HG03135 (cell line): ENCODE measurements around the gene IFITM10.

Source experiments
- ATAC-seq: cut with Tn5 transposase; IDR thresholded peaks from one replicate; pipeline ENCODE4 v1.9.1; 2021; ENCODE audit warnings: mild to moderate bottlenecking, moderate library complexity; ENCODE audit not compliant: unreplicated experiment

Gene IFITM10

DNA sequence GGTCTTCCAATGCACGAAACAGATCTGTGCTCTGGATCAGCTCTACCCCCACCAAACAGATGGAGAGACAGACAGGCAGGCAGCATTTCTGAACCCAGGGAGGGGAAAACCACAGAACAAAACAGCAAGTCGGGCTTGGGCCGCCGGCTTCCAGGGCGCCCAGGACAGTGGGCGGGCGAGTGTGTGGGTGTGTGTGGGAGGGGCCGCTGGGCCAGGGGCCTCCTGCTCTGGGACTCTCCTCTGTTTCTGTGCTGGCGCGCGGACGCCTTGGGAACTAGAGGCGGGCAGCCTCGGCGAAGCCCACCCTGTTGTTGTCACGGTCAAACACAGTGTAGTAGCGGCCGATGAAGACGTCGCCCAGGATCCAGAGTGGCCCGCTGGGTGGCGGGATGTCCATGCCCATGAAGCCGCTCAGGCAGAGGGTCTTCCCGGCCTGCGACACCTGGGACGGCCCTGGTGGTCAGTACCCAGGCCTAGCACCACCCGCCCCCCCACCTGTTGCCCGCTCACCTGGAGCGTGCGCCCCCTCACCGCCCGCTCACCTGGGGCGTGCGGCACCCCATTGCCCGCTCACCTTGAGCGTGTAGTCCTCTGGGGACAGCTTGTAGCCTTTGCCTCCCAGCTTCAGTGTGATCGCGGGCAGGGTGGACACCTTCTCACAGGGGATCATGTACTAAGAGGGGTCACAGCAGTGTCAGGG is 3.0 kb upstream of the IFITM10 start:
- no peak for ATAC-seq

- ATAC-seq, result no peak
Observed at GRCh38 chr11:1752907-1753228, 2.5 kb upstream of the IFITM10 start.

DNA sequence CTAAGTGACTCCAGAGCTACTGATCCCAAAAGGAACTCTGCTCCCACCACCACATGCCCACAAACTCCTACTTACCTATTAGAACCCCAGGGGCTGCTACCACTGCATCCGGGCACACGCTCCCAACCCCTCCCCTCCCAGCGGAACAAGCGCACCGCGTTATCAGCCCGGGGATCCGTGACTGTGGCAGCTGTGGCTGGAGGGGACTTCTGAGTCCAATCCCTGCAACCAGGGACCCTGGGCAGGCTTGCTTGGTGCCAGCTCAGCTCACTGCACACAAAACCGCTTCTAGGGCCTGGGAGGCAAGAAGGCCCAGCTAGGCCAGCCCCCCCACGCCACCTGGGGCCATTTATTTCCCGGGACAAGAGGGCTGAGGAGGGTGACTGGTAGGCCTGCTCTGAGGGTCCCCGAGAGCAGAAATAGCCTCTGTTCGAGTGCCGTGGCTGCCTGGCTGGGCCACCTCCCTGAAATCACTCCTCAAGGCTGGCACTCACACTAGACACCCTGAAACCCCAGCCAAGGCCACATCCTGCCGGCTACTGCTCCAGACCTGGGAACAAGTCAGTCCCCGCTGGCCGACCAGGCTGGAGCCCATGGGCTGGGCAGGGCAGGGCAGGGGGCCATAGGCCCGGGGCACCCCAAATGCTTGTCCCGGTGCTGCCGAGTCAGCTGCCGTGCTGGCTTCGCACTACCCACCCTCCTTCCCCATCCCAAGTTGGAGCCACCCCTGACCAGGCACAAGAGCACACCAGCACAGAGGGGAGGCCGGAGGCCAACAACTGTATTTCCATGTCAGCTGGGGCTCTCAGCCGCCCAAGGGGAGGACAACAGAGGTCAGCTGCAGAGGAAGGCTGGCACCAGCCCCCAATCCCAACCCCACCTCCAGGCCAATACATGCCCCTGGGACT is 1.9 kb upstream of the IFITM10 start:
- no peak for ATAC-seq

- no peak for ATAC-seq
Observed at GRCh38 chr11:1751531-1751921, 1.1 kb upstream of the IFITM10 start.

DNA sequence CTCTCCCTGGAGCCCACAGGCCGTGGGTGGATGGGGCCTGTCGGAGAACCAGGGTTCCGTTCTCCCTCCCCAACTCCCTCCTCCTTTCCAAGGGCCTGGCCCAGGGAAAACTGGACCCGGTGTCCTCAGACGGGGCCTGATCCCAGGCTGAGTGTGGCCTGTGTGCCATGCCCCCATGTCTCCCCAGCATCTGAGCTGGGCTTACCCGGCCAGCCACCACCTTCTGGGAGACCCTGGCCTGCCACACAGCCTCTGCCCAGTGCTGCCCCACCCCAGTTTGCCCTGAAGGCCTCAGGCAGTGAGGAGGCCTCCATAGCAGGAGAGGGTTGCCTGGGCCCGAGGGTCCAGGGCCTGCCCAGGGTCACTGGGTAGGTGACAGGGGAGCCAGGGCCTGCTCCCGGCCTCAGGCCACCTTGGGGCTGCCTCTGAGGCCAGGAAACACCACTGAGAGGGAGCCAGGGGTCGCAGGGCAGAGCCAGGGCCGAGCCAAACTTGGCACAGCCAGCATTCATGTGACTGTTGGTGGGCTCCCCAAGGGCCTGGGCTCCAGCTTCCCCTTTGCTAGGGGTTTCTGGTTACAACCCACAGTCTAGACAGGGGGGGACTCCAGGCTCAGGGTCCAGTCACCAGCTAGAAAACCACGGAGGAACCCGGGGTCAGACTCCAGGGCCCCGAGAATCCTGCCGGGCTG is 590 bp upstream of the IFITM10 start:
- no peak for ATAC-seq

- ATAC-seq, result no peak
Observed at GRCh38 chr11:1749395-1750351, 722 bp downstream of the IFITM10 start.

- ATAC-seq, result no peak
Observed at GRCh38 chr11:1748636-1749394, 1.6 kb downstream of the IFITM10 start.

DNA sequence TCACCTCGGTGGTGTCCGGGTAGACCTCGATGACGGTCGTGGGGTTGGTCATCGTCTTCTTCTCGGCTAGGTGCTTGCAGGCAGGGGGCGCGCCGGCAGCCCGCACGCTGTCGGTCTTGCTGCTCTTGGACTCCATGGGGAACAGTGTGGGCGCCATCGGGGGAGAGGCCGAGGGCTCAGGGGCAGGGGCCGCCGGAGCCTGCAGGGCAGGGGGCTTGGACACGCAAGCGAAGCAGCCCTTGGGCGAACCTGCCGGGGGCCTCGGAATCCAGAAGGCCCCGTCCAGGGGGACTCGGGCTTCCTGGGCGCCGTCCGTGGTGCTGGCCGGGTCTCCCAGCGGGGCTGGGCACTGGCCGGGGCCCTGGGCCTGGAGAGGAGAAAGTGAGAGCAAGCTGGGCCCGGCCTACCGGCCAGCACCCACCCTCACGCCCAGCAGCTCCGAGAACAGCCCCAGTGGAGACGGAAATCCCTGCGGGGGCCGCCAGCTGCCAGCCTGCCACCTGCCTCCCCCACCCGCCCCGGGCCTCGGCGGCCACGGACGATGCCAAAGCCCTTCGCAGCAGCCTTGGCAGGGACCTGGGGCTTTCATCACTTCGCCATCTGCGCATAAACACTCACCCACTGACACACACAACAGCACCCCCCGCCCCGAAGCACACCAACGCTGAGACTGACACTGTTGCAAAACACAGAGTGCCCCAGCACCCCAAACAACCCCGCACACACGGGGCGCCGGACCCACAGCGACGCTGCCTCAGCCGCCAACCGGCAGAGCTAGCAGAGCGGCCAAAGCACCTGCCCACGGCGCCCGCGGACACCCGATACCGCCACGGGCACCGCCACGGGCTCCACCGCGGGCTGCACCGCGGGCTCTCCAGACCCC is 2.4 kb downstream of the IFITM10 start:
- ATAC-seq, result no peak

GRCh38 chr11:1746956-1747752 is 3.2 kb downstream of the IFITM10 start:
- no peak for ATAC-seq

DNA sequence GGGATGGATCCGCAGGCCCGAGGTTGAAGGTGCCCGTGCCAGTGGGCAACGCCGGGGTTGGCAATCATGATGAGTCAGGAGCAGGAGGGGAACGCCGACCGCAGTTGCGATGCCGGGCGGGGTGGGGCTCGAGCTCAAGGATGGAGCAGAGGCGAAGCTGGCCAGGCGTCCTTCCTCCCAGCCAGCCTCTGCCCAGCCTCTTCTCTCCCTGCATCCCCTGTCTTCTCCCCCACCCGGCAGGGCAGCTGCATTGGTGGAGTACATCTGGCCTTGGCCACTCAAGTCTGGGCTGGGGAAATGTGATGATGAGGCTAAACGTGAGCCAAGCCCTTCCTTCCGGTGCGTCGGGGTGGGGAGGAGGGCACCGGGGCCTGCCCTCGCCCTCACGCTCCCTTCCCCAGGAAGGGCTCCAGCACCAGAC is 3.9 kb downstream of the IFITM10 start:
- no peak for ATAC-seq

GRCh38 chr11:1745701-1746320 is 4.6 kb downstream of the IFITM10 start:
- ATAC-seq, result no peak

GRCh38 chr11:1744891-1745700 is 5.3 kb downstream of the IFITM10 start:
- ATAC-seq, result no peak

GRCh38 chr11:1744137-1744886 is 6.1 kb downstream of the IFITM10 start:
- no peak for ATAC-seq

DNA sequence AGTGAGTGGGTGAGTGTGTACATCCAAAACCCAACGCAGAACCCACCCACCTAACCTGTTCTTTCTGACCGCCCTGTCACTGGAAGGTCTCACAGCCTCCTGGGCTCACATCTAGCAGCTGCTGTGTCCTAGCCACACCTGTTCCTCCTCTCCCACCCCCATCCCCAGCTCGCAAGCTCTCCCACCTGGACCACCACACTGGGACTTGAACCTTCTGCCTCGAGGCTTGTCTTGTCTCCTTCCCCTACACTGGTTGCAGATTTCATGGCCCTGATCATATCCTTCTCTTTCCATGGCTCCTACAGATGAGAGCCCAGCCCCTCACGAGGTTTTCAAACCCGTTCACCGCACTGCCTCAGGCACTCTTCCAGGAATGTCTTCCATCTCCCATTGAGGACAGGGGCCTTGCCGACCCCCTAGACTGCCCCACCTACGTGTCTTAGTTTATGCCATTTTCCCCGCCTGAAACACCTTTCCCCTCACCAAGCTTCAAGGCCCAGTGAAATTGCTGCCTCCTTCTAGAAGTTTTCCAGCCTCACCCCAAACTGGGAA is 6.7 kb downstream of the IFITM10 start:
- ATAC-seq, result no peak

GRCh38 chr11:1742869-1743584 is 7.4 kb downstream of the IFITM10 start:
- no peak for ATAC-seq
